NOMO-1 treated with dmso at 0.1 percent for 144 hours (cell line): ENCODE measurements around the gene OPRL1.

ENCODE experiments used
- DNase-seq: peaks from one replicate; lab custom pipeline; 2025; ENCODE audit not compliant: unreplicated experiment; lab: John Stamatoyannopoulos, UW

OPRL1 gene

GRCh38 chr20:64139199-64140060 lies 59.5 kb downstream of the OPRL1 start:
- no peak for DNase-seq

- no peak for DNase-seq
Observed at GRCh38 chr20:64140061-64140931, 60.4 kb downstream of the OPRL1 start.

DNA sequence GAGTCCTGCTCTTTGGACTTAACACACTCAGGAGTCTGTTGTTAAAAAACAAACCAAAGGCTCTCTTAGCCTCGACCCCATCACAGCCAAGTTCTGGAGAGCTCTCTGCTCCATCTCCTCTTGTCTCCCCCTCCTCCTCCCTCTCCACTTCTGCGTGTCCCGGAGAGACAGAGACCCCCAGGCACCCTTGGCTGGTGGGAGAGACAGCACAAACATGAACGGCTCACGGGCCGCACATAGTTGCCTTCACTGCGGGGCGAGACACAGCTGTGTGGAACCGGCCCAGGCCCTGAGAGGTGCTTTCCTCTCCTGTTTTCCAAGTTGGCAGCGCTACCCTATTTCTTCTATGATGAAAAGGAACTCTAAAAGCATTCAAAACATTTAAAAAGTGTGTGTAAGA lies 61.1 kb downstream of the OPRL1 start:
- no peak for DNase-seq

DNA sequence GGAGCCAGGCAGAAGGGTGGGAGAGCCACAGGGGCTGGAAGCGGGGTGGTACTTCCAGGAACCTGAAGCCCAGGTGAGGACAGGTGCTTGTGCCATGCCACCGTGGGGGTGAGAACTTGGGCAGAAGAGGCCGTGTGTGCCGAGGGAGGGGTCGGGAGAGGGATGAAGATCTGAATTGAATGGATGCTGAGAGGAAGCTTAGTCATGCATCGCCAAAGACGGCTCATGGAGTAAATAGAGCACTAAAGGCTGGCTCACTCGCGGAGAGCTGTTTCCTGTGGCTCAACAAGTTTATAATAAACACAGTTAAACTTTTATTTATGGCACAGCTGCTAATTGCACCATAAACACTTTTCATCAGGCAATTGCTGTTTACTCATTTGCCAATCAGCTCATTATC lies 62.7 kb downstream of the OPRL1 start:
- no peak for DNase-seq

GRCh38 chr20:64143018-64143801 lies 63.3 kb downstream of the OPRL1 start:
- no peak for DNase-seq

DNA sequence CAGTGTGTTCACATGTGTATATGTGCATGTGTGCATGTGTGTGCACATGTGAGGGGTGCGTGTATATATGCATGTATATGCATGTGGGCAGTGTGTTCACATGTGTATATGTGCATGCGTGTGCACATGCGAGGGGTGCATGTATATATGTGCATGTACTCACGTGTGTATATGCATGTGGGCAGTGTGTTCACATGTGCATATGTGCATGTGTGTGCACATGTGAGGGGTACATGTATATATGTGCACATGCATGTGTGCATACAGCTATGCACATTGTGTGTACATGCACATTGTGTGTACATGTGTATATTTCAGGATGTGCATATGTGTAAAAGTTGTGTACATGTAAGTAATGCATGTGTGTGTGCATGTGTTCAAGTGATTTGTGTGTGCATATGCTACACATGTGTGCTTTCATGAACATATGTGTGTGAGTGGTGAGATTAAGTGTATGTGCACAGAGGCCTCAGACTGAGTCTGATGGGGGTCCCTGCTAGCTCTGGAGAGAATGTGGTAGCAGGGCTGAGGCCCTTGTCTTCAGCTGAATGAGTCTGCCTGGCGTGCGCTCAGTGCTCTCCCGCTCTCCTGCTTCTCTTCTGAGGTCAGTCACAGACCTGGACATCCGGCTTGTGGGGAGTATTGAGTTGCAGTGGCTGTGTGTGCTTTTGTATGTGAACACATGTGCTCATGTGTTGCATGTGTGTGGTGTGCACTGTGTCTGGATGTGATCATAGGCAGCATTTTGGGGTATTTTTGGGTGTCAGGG lies 64.4 kb downstream of the OPRL1 start:
- no peak for DNase-seq

GRCh38 chr20:64145458-64146300 lies 65.8 kb downstream of the OPRL1 start:
- no peak for DNase-seq

GRCh38 chr20:64146301-64146935 lies 66.5 kb downstream of the OPRL1 start:
- DNase-seq: no peak

DNA sequence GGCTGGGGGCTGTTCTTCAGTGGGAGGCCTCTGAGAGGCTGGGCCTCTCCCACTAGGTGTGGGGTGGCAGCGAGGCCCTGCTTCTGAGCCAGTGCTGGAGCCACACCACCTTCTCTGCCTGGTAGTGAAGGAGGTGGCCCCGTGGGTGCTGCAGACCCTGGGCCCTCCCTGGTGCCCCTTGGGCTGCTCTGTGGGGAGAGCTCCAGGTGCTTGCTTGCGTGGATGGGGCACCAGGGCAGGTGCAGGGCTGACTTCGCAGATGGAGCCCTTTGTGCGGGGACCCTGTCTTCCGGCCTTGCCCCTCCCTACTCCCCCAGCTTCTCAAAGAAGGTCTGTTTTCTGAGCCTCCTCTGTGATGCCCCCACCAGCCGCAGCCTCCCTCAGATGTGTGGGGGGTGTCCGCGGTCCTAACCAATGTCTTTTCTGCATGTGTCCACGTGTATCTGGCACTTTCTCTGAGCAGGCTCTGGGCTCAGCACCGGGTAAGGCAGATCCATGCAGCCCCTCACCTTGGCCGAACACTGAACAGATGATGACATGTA lies 67.1 kb downstream of the OPRL1 start:
- no peak for DNase-seq

- DNase-seq: no peak
Observed at GRCh38 chr20:64148581-64148980, 68.7 kb downstream of the OPRL1 start.

DNA sequence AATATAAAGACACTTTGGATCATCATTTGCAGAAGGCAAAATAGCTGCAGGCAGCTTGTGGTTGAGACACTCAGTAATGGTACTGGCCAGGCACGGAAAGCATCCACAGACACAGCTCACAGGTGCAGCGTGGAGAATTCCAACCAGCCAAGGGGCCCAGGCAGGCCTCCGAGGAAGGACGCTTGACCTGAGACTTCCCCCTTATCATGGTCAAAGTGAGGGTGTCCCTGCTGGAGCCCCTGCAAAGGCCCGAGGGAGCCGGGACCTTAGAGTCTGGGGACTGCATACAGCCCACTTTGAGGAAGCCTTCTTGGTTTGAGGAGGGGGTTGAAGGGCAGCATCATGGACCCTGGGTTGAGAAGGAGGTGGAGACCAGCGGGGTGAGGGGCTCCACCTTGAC lies 69.3 kb downstream of the OPRL1 start:
- no peak for DNase-seq

DNA sequence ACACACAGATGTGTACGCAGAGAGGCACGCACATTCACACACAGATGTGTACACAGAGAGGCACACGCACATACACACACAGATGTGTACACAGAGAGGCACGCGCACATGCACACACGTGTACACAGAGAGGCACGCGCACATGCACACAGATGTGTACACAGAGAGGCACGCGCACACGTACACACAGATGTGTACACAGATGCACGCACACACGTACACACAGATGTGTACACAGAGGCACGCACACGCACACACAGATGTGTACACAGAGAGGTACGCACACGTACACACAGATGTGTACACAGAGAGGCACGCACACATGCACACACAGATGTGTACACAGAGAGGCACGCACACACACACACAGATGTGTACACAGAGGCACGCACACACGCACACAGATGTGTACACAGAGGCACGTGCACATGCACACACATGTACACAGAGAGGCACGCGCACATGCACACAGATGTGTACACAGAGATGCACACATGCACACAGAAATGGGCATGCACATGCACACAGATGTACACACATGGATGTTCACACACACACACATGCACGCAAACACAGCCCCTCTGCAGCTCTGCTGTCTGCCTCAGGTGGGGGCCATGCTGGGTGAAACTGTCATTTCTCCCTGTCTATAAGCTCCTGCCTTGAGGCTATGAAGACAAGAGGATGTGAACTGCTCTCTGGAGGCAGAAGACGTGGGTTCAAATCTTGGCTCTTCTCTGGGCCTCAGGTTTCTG lies 70.1 kb downstream of the OPRL1 start:
- DNase-seq: no peak
